ENCODE data around the gene ANKRD34A.

ANKRD34A gene

GRCh38 chr1:145964328-145965118 lies at the start of gene ANKRD34A, which contains the start of gene POLR3GL:
Gene ANKRD34A (minus strand): TSS chr1:145964575. CDS start chr1:145961759, 2,816 bp downstream.
Gene POLR3GL (plus strand): TSS chr1:145964690. CDS start chr1:145974866, 10,176 bp downstream.
- DNase-seq (ENCODE audit: insufficient read length, low spot score) = peak; percentile 82
- peak; percentile 32 for FAIRE-seq
- no peak for TF ChIP-seq CTCF (IDR thresholded peaks at IDR 0.05; ENCODE audit: insufficient read depth, missing control alignments)

DNA sequence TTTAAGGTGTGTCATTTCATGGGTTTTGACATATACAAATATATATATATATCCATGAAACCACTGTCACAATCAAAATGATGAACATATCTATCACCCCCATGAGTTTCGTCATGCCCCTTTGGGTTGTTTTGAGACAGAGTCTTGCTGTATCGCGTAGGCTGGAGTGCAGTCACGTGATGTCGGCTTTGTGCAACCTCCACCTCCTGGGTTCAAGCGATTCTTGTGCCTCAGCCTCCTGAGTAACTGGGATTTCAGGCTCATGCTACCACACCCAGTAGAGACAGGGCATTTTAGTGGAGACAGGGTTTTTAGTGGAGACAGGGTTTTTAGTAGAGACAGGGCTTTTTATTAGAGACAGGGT lies 49.2 kb upstream of the ANKRD34A start:
- DNase-seq (ENCODE audit: insufficient read length, low spot score) (no peak), FAIRE-seq (no peak)
- no peak for TF ChIP-seq CTCF (IDR thresholded peaks at IDR 0.05; ENCODE audit: insufficient read depth, missing control alignments)

DNA sequence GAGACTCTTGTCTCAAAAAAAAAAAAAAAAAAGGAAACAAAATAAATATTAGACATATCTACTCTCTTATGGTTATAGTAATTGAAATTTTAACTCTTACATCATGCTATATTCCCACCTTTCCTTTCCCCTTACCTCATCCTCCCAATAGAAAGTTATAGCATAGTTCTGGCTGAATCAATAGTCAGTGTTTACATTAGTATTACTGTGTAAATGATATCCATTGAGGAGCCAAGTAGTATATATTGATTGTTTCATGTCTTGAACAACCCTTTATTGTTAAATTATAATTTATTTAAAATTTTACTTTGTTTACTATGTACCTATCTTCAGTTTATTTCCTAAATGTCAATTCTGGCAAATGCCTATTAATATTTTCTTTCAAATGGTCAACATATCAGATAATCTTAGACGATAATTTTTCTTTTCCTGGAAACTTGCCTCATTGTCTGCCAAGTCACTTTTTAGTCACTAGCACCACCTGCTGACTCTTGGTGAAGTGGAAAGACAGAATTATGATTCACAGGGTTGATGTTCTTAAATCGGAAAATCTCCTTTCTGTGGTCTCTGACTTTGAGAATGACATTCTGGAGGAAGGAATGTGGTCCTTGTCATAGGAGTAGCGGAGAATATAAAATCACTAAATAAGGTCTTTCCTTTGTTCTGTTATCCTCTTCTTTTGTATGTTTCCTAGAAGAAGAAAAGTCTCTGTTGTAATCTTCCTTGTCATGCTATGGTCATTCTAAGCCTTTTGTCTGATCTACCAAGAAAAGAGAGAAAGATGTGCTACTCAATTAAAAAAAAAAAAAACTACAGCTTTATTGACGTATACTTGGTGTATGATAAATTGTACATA lies 48.6 kb upstream of the ANKRD34A start:
- DNase-seq (ENCODE audit: insufficient read length, low spot score) = no peak
- peak; percentile 100 for TF ChIP-seq CTCF (IDR thresholded peaks at IDR 0.05; ENCODE audit: insufficient read depth, missing control alignments)
- peak; percentile 87 for FAIRE-seq

DNA sequence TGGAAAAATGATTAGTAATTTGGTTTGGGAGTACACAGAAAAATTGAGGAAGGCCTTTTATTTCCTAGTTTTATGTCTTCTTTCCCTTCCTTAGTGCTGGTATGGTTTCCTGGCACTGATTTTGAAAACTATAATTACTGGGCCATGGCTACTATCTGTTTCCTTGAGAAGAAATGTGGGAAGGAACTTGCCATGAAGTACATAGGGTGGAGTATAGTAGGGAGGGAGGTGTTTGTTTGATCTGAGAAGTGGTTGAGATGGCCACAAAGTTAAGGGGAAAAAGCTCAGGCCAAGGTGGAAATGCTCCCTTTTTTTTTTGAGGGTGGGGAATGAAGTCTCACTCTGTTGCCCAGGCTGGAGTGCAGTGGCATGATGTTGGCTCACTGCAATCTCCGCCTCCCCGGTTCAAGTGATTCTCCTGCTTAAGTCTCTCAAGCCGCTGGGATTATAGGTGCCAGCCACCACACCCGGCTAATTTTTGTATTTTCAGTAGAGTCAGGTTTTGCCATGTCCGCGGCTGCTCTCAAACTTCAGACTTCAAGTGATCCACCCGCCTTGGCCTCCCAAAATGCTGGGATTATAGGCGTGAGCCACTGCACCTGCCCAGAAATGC lies 45.9 kb upstream of the ANKRD34A start:
- no peak for FAIRE-seq
- no peak for DNase-seq (ENCODE audit: insufficient read length, low spot score)
- no peak for TF ChIP-seq CTCF (IDR thresholded peaks at IDR 0.05; ENCODE audit: insufficient read depth, missing control alignments)

GRCh38 chr1:146007489-146008133 lies 43.2 kb upstream of the ANKRD34A start:
- FAIRE-seq (no peak), DNase-seq (ENCODE audit: insufficient read length, low spot score) (no peak)
- TF ChIP-seq CTCF (IDR thresholded peaks at IDR 0.05; ENCODE audit: insufficient read depth, missing control alignments) = no peak

DNA sequence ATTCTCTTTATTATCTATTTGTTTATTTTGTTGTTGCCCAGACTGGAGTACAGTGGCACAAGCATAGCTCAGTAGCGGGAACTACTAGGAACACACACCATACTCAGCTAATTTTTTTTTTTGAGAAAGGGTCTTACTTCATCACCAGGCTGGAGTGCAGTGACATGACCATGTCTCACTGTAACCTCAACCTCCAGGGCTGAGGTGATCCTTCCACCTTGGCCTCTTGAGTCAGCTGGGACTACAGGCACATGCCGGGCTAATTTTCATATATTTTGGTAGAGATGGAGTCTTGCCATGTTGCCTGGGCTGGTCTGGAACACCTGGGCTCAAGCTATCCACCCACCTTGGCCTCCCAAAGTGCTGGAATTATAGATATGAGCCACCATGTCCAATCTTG lies 37.3 kb upstream of the ANKRD34A start:
- no peak for TF ChIP-seq CTCF (IDR thresholded peaks at IDR 0.05; ENCODE audit: insufficient read depth, missing control alignments)

More for the DNA sequence above, 37.3 kb upstream of the ANKRD34A start:
- DNase-seq (ENCODE audit: insufficient read length, low spot score) = no peak
- FAIRE-seq = no peak
